K562 (cell line): ENCODE results near the gene SERINC3. TPM values are rescaled to one million over a fixed set of nuclear protein-coding genes. Genes with fewer than 3 reads are reported as not detected.
"Not testable (repeated sequence)": the region's sequence is repeated elsewhere in the genome, so short reads cannot be mapped to it uniquely, and the experiment has no call there.

Source experiments
- ATAC-seq: fragments of 200-7000 bp; cut with Tn5 transposase; 3 replicates; pipeline ENCODE4 v1.9.1; 2020; ENCODE audit warnings: moderate library complexity
- BruUV-seq: library from RNA; stranded (reverse); fragments of 400-500 nt; replicated peaks from 2 replicates; lab custom pipeline; 2021; lab: Mats Ljungman, UMichigan
- CTCF ChIA-PET: fragments of 300-600 bp; formaldehyde crosslinking; extraction: SDS; loops from one replicate; lab custom pipeline; 2021; ENCODE audit warnings: low intra/inter-chr PET ratio; lab: Yijun Ruan, JAX
- POLR2A ChIA-PET: fragments of 300-600, 350-650 bp; sonication (Branson Sonifier 250); formaldehyde crosslinking; extraction: SDS; loops from one replicate; lab custom pipeline; 2021; ENCODE audit warnings: antibody characterized with exemption, inconsistent platforms; lab: Yijun Ruan, JAX
- DNase-seq, 4 experiments: peaks; one replicate each; pipeline versions ENCODE4 v3.0.0 to v3.0.0-alpha.2; 2011 to 2018; ENCODE audit warnings: low spot score in 3 of 4, mixed read lengths in 3 of 4; ENCODE audit errors: extremely low read depth in 1 of 4
- FAIRE-seq: peaks from 2 replicates; lab custom pipeline; 2011; peaks lifted over from hg19 to GRCh38; lab: Jason Lieb, UNC
- H2AFZ ChIP-seq: 2 replicates; pipeline ENCODE4 v1.6.0; 2011; ENCODE audit warnings: low read depth, low read length, control low read depth, inconsistent platforms
- H3K27ac ChIP-seq: fragments of 200-600 bp; 3 replicates; pipeline ENCODE4 v1.8.0; 2011; ENCODE audit warnings: low read depth, mild to moderate bottlenecking, control low read depth, inconsistent platforms, low read length, moderate library complexity, mixed read lengths; ENCODE audit errors: extremely low read depth
- H3K27me3 ChIP-seq, 2 experiments: fragments of 300-600 bp in 1 of 2; 2 replicates in 1 of 2; 3 replicates in 1 of 2; pipeline versions ENCODE4 v1.6.0 to v1.8.0; 2011; ENCODE audit warnings: inconsistent platforms in 2 of 2, low read length in 2 of 2, mild to moderate bottlenecking in 1 of 2, mixed read lengths in 1 of 2, moderate library complexity in 1 of 2; ENCODE audit not compliant: control insufficient read depth in 2 of 2, insufficient read depth in 2 of 2
- H3K36me3 ChIP-seq: fragments of 300-600 bp; 3 replicates; pipeline ENCODE4 v1.8.0; 2011; ENCODE audit warnings: mild to moderate bottlenecking, low read length, inconsistent platforms; ENCODE audit not compliant: control insufficient read depth, insufficient read depth
- H3K4me1 ChIP-seq, 2 experiments: fragments of 200-600 bp in 1 of 2; replicated peaks in 1 of 2; 2 replicates in 1 of 2; 3 replicates in 1 of 2; pipeline versions ENCODE4 v1.5.1 to v1.8.0; 2011; ENCODE audit warnings: inconsistent platforms in 2 of 2, low read length in 2 of 2, mild to moderate bottlenecking in 1 of 2, mixed read lengths in 1 of 2, moderate library complexity in 1 of 2; ENCODE audit not compliant: control insufficient read depth in 2 of 2, insufficient read depth in 2 of 2
- H3K4me2 ChIP-seq: 2 replicates; pipeline ENCODE4 v1.6.1; 2011; ENCODE audit warnings: low read length, control low read depth, inconsistent platforms, mixed read lengths; ENCODE audit not compliant: insufficient read depth
- H3K4me3 ChIP-seq: fragments of 200-600 bp; sonication (generic), shearing (Covaris generic); 2 replicates; pipeline ENCODE4 v1.5.1; 2016; ENCODE audit warnings: control low read depth, inconsistent platforms
- H3K79me2 ChIP-seq: fragments of 200-600 bp; 3 replicates; pipeline ENCODE4 v1.8.0; 2011; ENCODE audit warnings: low read length, inconsistent platforms; ENCODE audit not compliant: control insufficient read depth, insufficient read depth
- H3K9ac ChIP-seq, 2 experiments: 2 replicates each; pipeline versions ENCODE4 v1.6.0 to v1.6.1; 2011; ENCODE audit warnings: low read depth in 2 of 2, low read length in 2 of 2, control low read depth in 1 of 2, inconsistent platforms in 1 of 2, mild to moderate bottlenecking in 1 of 2, mixed read lengths in 1 of 2; ENCODE audit not compliant: insufficient read depth in 1 of 2
- H3K9me1 ChIP-seq: one replicate; pipeline ENCODE4 v1.6.0; 2011; ENCODE audit warnings: inconsistent platforms, mild to moderate bottlenecking, low read length, moderate library complexity; ENCODE audit not compliant: control insufficient read depth, insufficient read depth
- H3K9me3 ChIP-seq: replicated peaks from 2 replicates; pipeline ENCODE4 v1.5.1; 2011; ENCODE audit warnings: low read depth, low read length, inconsistent platforms; ENCODE audit not compliant: control insufficient read depth, insufficient read depth
- H4K20me1 ChIP-seq: replicated peaks from 2 replicates; pipeline ENCODE4 v1.6.1; 2011; ENCODE audit warnings: low read length, inconsistent platforms, mixed read lengths; ENCODE audit not compliant: control insufficient read depth, insufficient read depth
- CEBPB ChIP-seq: fragments of 450-650 bp; IDR thresholded peaks from 2 replicates; pipeline ENCODE4 v1.6.1; 2016; ENCODE audit warnings: missing genetic modification characterization, missing compliant biosample characterization
- EWSR1 ChIP-seq: fragments of 450-650 bp; IDR thresholded peaks from 2 replicates; pipeline ENCODE4 v1.6.1; 2018; ENCODE audit warnings: borderline replicate concordance, mild to moderate bottlenecking, low read depth, moderate library complexity; ENCODE audit not compliant: partially characterized antibody
- GTF2F1 ChIP-seq: IDR thresholded peaks from 2 replicates; pipeline ENCODE4 v1.6.1; 2011; ENCODE audit warnings: low read depth, low read length, improper control_type of control experiment
- RAD21 ChIP-seq, 2 experiments: fragments of 250-450 bp in 1 of 2; fragments of 450-650 bp in 1 of 2; sonication (Bioruptor Pico) in 1 of 2; formaldehyde crosslinking in 1 of 2; IDR thresholded peaks in 1 of 2; conservative IDR thresholded peaks in 1 of 2; 2 replicates each; pipeline versions ENCODE4 v1.4.0 to v1.8.0; 2020 to 2022; ENCODE audit warnings: mild to moderate bottlenecking in 2 of 2, moderate library complexity in 1 of 2
- REST ChIP-seq, 2 experiments: fragments of 450-650 bp; formaldehyde crosslinking in 1 of 2; IDR thresholded peaks; 2 replicates each; pipeline versions ENCODE4 v1.4.0 to v1.6.1; 2014 to 2020; ENCODE audit warnings: mild to moderate bottlenecking in 2 of 2, borderline replicate concordance in 1 of 2, low read depth in 1 of 2
- WGBS: fragments of 100-300 bp; shearing (Covaris generic); methylation state at CpG from one replicate; pipeline ENCODE4 v1.1.6; 2016; ENCODE audit warnings: low coverage, mixed read lengths; ENCODE audit not compliant: insufficient coverage; ENCODE audit errors: missing lambda C conversion rate; 5-methylcytosine and 5-hydroxymethylcytosine counted together
- in situ Hi-C: fragments of 300-500 bp; cut with MboI; formaldehyde crosslinking; loops from 4 replicates; pipeline ENCODE4 v1.15.0; 2018; ENCODE audit warnings: inconsistent platforms, mixed read lengths
- intact Hi-C: fragments of 100-400 bp; cut with micrococcal nuclease; formaldehyde crosslinking; loops from 2 replicates; pipeline ENCODE4 v1.14.2; 2022
- polyA plus RNA-seq, 8 experiments: library from polyadenylated mRNA; depleted of rRNA in 4 of 8; stranded (reverse) in 5 of 8; unstranded in 3 of 8; fragments of >200 nt; fragmentation: Nextera tagmentation in 2 of 8; fragmentation: Illumina TruSeq in 1 of 8; extraction: Ambion mirVana in 2 of 8; extraction: Trizol in 1 of 8; gene quantifications; 2 replicates each; pipeline versions ENCODE4 v1.2.1 to v1.2.3, GENCODE V29; 2011 to 2014; ENCODE audit warnings: inconsistent platforms in 1 of 8, missing spikeins in 1 of 8
- total RNA-seq, 7 experiments: library from RNA; depleted of rRNA in 6 of 7; stranded (reverse); fragments of >200 nt in 6 of 7; fragmentation: Illumina TruSeq in 2 of 7; extraction: Trizol in 2 of 7; gene quantifications; 2 replicates each; pipeline versions ENCODE4 v1.2.1 to v1.2.3, GENCODE V29; 2011 to 2021; ENCODE audit warnings: low replicate concordance in 1 of 7

SERINC3 gene
- total and polyA plus RNA-seq, 9 of the 15 experiments (the other 6 are each of a cell fraction or from before 2014, with no cell fraction given) = 24.7 to 107 (median 48.8) TPM

DNA sequence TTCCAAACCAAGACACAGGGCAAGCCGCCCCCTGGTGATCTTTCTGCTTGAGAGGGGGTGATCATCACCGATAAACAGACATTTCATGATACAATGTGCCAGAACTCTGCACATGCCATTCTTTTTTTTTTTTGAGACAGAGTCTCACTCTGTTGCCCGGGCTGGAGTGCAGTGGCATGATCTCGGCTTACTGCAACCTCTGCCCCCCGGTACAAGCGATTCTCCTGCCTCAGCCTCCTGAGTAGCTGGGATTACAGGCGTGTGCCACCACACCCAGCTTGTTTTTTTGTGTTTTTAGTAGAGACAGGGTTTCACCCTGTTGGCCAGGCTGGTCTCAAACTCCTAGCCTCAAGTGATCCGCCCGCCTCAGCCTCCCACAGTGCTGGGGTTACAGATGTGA, 49.6 kb downstream of the SERINC3 start:
- CTCF ChIA-PET = not testable (repeated sequence)

DNA sequence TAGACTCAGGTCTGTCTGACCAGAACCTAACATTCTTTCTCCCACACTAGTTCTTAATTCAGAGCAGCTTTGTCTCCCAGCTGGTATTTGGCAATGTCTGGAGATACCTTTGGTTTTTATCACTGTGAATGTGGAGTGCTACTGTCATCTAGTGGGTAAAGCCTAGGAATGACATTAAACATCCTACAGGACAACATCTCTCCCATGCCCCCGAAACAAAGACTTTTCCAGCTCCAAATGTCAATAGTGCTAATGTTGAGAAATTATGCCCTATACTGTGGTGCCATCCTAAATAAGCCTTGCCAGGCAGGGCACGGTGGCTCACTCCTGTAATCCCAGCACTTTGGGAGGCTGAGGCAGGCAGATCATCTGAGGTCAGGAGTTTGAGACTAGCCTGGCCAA, 50.4 kb downstream of the SERINC3 start:
- Histone ChIP-seq H3K9ac (no peak overlapping the region), H3K9me1 (no peaks in the 10 kb centered on the region), H3K27ac (no peak overlapping the region), H3K79me2 (peaks cover 7% of the 10 kb centered on the region; the same call in 1 of the 3 replicates), H3K9me3 (no peaks in the 10 kb centered on the region), H3K4me3 (no peak overlapping the region), H3K4me2 (no peak overlapping the region), H2AFZ (no peak overlapping the region), H3K4me1 (peaks cover 7 to 13% of the 10 kb centered on the region in 2 experiments; a peak in 4 of 5 replicates), H3K36me3 (no peaks in the 10 kb centered on the region), H3K27me3 (peaks cover 22% of the 10 kb centered on the region in 2 experiments), H4K20me1 (no peaks in the 10 kb centered on the region)
- 5% methylated on average over 2 of the region's 2 CpGs for WGBS
- CTCF ChIA-PET = interaction anchor here (1.3 to 1.4 kb wide), 2 partner anchors 83 to 255 kb away, joined by 3 to 4 read pairs; no protein-coding TSS in a partner anchor
- POLR2A ChIA-PET = interaction anchor here (1.0 kb wide), 1 partner anchor 17 kb away, joined by 3 read pairs; no protein-coding TSS in a partner anchor
- in situ Hi-C loops = no loop called here
- no peak for FAIRE-seq
- no TSS peak for BruUV-seq
- peak in 1 of 4 experiments; percentile 16 for DNase-seq
- intact Hi-C loops = loop anchor here (5.0 kb wide), 1 partner anchor 159 kb away; the partner anchor contains the start of gene FITM2
- ATAC-seq = no peak
- TF ChIP-seq CEBPB (tag) (peak; percentile 47; the same call in 1 of the 2 replicates), EWSR1 (no peak), RAD21 (CRISPR knock-in tag; conservative IDR thresholded peaks at IDR 0.05 in 1 of 2, IDR thresholded peaks at IDR 0.05 in 1 of 2) (peak; percentile 53 to 76), GTF2F1 (no peak), REST (IDR thresholded peaks at IDR 0.05; ENCODE audit: borderline replicate concordance) (peak; percentile 7; the same call in 1 of the 2 replicates), REST (CRISPR knock-in tag; IDR thresholded peaks at IDR 0.05; ENCODE audit: low read depth) (no peak)

More for the DNA sequence above, 49.6 kb downstream of the SERINC3 start:
- H3K9ac ChIP-seq, H2AFZ ChIP-seq, H3K9me1 ChIP-seq, BruUV-seq, in situ Hi-C loops, H3K4me3 ChIP-seq, FAIRE-seq, H3K36me3 ChIP-seq, H3K27ac ChIP-seq, DNase-seq, H4K20me1 ChIP-seq, ATAC-seq, H3K9me3 ChIP-seq, H3K4me2 ChIP-seq: not testable (repeated sequence)
- Histone ChIP-seq H3K4me1 (peaks cover 10 to 13% of the 10 kb centered on the region in 2 experiments; a peak in 4 of 5 replicates), H3K79me2 (peaks cover 14% of the 10 kb centered on the region; the same call in 1 of the 3 replicates), H3K27me3 (peaks cover 14 to 17% of the 10 kb centered on the region in 2 experiments)
- WGBS = 27% methylated on average over 8 of the region's 9 CpGs
- POLR2A ChIA-PET = interaction anchor here (1.0 kb wide), 1 partner anchor 18 kb away, joined by 3 read pairs; no protein-coding TSS in a partner anchor
- intact Hi-C loops = loop anchor here (5.0 kb wide), 1 partner anchor 160 kb away; the partner anchor contains the start of gene FITM2
